Daoy (cell line): ENCODE measurements around the gene PRCC. TPM values are rescaled to one million over a fixed set of nuclear protein-coding genes. Genes with fewer than 3 reads are reported as not detected.

ENCODE experiments used
- DNase-seq: peaks from one replicate; pipeline ENCODE4 v3.0.0-alpha.2; 2015; ENCODE audit warnings: low read depth
- total RNA-seq: library from RNA; depleted of rRNA; stranded (reverse); fragments of >200 nt; shearing (Covaris generic); gene quantifications from 2 replicates; pipeline ENCODE4 v1.2.3, GENCODE V29; 2014

The PRCC gene
- total RNA-seq, 1 experiment from 2014 or later: 44.6 TPM

DNA sequence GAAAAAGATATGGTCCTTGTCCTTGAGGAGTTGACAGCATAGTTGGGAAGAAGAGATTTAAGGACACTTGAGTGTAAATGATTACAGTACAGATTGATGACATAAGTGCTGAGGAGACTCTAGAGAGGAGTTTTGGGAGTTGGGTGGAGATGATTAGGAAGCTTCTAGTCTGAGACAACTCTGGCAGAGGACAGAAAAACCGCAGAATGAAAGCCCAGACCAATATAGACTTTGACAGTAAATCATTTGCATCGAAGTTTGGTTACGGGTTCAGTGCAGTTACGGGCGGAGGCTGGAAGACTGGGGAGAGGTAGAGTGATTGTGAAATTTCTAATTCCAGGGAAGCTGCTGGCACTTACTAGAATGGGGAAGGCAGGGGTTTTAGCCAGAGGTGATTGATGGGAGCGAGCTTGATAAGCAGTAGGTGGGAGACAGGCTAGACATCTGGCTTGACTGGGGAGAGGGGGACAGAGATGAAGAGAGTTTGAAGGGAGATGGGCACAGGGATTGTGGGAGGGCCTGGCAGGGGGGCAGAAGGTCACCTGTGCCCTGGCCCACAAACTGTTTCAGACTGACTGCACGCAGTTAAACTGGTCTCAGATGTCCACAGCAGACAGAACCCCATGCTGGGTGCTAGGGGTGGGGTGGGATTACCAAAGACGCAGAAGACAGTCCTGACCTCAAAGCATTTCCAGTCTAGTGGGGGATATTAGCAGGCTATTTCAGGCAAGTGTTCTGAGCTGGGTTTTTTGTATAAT is 29.2 kb downstream of the PRCC start:
- no peak for DNase-seq

DNA sequence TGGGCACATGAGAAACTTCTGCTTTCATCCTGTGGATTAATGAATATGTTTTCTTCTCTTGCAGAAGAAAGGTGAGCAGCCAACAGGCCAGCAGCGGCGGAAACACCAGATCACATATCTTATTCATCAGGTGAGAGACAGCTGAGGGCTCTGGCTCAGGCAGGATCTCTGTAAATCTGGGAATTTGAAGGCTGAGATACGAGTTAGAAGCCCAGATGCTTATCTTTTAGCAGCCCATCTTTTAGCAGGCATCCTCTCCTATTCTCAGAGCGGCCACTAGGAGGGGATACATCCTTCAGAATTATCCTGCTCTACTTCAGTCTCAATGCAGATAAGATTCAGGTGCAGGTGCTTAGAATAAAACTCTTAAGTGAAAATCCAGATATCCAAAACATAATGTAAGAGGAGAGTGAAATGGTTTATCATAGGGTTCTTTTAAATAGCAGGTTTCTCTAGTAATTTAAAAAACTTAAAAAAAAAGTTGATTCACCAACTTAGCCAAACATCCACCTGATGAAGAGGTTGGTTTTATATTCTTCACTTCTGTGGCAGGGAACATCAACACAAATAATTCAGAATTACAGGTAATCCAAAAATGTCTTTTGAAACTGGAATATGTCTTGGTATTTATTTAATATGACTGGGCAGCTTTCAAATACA is 30.0 kb downstream of the PRCC start:
- peak; percentile 50 for DNase-seq

DNA sequence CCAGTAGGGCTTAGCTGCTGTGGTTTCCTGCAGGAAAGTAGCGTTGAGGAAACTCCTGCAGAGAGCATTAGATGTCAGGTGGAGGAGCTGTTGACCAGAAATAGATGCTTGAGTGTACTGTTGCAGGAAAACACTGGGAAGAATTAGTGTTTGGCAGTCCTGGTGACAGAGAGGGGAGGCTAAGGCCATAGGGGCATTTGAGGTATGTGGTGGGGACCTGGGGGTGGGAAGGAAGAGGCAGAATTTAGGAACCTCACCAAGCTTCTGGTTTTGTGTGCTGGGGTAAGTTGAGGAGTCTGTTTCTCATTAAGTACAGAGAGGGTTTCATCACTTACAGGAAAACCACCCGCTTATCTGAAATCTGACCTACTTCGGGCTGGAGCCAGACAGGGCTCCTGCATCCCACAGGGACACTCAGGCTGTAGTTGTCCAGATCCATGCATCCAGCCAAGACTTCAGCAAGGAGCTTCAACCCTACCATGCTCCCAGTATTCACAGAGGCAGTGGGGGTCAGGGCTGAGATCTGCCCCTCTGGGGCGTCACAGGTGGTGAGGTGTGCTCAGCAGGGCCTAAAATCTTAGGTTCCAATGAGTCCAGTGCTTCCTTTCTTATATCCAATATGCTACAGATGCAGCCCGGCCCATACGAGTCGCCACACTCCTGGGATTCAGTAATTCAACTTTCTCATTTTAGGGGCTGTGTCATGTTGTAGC is 34.2 kb downstream of the PRCC start:
- no peak for DNase-seq

DNA sequence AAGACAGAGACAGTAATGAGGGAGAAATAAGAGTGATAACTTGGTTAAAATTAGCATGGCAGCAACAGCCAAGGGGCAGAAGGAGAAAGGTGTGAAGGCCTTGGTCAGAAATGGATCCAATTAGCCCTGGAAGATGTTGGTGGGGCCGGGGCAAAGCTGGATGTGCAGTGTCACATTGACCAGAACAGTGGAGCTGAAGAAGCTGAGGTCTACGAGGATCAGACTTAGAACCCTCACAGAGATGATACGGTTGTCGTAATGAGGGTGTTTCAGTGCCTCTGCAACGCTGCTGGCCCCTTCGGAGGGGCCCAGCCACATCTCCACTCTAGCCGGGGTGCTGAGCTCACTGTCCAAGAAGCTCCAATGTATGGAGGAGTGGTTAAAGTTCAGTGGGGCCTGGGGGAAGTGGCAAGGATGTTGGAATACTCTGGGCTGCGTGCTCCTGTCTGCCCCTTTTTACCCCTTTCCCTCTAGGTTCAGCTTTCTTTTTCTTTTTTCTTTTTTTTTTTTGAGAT is 35.1 kb downstream of the PRCC start:
- no peak for DNase-seq

GRCh38 chr1:156803086-156803851 is 35.9 kb downstream of the PRCC start:
- no peak for DNase-seq

DNA sequence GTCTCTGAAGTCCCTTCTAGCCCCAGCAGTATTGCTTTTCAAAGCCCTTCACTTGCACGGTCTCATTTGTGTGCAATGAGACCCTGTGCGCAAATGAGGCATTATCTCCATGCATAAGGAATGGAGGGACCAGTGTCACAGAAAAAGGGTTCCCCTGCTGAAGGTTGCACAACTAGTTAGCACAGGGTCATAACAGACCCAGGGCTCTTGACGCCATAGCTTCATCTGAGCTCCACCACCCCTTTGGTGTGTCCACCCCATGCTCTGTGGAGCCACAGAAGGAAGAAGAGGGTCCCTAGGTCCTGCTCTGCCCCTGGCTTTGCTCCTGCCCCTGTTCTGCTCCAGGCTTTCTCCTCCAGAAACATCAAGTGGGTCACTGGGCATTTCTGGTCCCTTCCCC is 36.7 kb downstream of the PRCC start:
- no peak for DNase-seq

DNA sequence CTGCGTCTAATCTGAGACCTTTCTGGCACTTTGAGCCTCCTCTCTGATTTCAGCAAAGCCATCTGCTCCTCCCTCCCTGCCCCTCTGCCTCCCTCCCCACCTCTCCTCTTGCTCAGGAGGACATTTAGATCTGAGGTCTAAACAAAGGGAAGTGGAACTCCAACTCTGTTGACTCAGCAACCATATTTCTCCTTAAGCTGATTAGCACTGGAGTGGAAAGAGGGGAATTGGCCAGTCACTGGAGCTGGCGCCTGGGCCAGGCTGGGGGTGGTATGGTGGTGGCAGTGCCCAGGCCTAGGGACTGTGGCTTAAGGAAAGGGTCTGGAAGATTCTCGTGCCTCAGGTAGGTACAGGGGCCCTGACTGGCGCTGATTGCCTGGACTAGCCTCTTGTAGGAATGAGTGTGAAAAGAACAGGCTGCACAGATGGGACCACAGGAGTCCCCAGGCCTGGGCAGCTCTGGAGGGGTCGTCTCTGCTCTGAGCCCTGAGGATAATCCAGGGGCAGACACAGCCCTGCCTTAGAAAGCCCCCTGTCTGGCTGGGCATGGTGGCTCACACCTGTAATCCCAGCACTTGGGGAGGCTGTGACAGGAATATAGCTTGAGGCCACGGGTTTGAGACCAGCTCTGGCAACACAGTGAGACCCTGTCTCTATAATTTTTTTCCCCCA is 37.4 kb downstream of the PRCC start:
- peak; percentile 40 for DNase-seq

DNA sequence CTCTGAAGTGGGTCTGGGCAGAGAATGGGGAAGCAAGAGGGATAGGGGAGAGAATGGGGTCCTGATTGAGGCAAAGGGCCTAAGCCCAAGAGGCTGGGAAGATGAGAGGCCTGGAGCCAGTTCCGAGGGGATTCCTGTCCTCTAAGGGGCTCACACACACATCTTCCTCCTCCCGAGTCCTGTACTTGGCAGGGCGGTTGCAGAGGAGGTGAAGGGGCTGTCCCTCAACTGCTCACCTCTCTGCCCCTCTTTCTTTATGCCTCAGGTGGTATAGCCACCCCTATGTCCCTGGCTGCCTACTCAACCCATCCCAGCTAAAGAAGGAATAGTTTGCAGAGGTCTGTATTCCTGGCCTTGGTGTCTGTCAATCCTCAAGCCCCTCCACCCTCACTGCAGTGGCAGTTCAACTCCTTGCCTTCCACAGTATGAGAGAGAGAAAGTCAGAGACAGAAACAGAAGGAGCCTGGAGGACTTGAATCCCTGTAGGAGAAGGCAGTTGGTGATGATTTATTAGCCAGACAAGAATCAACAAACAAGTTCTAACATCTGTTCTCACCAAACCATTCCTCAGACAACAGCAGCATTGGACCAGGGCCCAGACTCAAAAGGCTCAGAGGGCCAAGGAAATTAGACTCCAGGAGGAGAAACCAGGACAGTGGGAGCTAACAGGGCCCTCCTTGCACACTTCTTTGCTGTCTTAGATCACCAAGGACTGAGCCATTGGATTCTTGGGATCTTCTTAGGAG is 38.6 kb downstream of the PRCC start:
- DNase-seq: no peak

DNA sequence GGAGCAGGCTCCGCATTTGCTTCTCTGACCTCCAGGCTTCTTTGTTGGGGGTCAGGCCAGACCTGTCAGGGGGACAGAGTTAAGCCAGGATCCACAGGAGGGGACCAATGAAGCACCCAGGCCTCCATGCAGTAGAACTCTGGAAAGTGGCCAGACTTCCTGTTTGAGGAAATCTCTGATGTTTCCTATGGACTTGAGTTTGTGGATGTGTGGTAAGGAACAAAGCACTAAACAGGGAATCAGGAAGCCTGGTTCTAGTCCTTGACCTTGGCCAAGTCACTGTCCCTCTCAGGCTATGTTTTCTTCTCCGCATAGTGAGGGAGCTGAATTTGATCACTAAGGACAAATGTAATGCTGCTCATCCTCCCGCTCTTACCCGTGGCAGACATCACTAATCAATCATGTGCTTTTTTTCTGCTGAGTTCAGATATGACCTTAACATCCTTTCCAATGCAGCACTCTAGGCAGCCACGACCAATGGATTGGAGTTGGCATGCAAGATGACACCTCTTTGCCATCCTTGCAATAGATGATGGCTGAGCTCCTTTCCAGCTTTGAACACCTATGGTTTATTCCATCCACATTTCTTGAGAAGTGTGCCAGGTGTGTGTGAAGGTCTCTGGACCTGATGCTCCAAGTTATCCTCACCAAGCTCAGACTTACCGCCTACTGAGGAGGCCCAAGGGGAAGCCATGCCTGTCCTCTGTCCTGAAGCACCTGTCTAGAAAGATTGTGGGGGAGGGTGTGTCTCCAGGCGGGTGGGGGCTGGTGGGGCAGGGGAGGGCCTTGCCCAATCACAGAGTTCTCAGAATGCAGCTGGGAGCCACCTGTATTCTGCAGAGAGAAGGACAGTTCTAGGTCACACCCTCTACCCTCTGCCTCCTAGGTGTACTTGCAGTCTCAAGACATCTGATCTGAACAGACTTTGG is 39.4 kb downstream of the PRCC start:
- DNase-seq: no peak

DNA sequence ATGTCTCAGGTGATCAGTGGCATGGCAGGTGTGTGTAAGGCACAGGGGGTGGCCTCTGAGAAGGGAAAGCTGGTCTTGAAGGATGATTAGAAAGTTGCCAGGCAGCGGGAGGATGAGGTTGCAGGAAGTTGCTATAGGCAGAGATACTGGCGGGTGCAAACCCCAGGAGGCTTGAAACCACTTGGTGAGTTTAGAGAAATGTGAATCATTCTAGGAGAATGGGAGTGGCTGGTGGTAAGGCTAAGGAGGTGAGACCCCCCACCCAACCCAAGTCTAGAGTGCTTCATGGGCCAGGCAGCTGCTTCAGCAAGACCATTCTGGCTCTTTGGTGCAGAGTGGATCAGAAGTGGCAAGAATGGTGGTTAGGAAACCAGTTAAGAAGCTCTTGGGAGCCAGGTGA is 40.3 kb downstream of the PRCC start:
- DNase-seq: no peak

- DNase-seq: no peak
These were observed 41.1 kb downstream of the PRCC start for GRCh38 chr1:156808186-156809030.

DNA sequence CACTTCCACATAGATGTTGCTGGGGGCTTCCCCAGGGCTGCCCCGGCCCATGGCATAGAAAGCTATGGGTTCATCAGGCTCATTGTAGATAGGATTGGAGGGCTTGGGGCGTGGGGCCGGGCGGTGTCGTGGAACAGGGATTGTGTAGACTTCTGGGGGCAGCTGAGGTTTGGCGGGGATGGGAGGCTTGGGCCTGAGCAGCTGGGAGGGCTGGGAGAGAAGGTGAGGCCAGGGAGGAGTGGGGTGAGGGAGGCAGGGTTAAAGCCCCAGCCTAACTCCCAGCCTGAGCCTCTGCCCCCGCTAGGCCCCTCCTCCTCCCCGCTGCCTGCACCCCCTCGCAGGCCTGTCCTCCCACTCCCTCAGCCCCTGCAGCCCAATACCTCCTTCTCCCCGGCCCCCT is 41.9 kb downstream of the PRCC start:
- no peak for DNase-seq

- no peak for DNase-seq
These were observed 42.5 kb downstream of the PRCC start for GRCh38 chr1:156809711-156810366.

DNA sequence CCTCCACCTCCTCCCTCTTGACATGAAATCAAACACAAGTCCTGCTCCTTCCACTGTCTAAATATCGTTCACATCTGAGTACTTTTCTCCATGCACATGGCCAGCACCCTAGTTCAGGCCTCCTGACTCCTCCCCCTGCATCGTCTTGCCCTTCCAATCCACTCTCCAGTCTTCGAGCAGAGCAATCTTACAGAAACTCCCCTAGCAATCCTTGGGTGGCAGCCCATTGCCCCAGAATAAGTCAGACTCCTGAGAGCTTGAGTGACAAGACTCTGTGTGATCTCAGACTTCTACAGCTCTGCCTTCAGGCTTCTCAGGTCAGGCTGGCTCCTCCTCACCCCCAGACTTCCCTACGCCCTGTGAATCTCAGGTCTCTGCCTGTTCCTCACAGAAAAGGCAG is 43.8 kb downstream of the PRCC start:
- no peak for DNase-seq

- DNase-seq: no peak
These were observed 45.1 kb downstream of the PRCC start for GRCh38 chr1:156812293-156812990.

GRCh38 chr1:156813298-156813697 is 46.0 kb downstream of the PRCC start:
- no peak for DNase-seq
